Loucy (cell line): Measurements from ENCODE around the gene PDE9A.

ENCODE experiments used
- CTCF ChIP-seq: fragments of 200-600 bp; sonication (generic); conservative IDR thresholded peaks from 2 replicates; pipeline ENCODE4 v1.5.1; 2014; ENCODE audit warnings: mild to moderate bottlenecking, antibody characterized with exemption, low read length
- EZH2phosphoT487 ChIP-seq: fragments of 200-600 bp; IDR thresholded peaks from 2 replicates; pipeline ENCODE4 v1.6.1; 2018; ENCODE audit warnings: antibody characterized with exemption, mild to moderate bottlenecking, moderate library complexity, borderline replicate concordance

GRCh38 chr21:42793774-42794173, 140.4 kb downstream of the PDE9A start:
- no peak for TF ChIP-seq CTCF
- TF ChIP-seq EZH2phosphoT487: no peak
